LNCaP clone FGC (cell line): ENCODE measurements around the gene DTNBP1.

Source experiments
- DNase-seq: peaks from one replicate; pipeline ENCODE4 v3.0.0-alpha.2; 2011; ENCODE audit warnings: low read depth
- H3K4me3 ChIP-seq: 2 replicates; pipeline ENCODE4 v1.5.1; 2011; ENCODE audit warnings: mild to moderate bottlenecking, low read depth, low read length, control low read depth
- TF ChIP-seq, protein P1 (sequence below): IDR thresholded peaks from 2 replicates; pipeline ENCODE4 v1.5.1; 2012; ENCODE audit warnings: mild to moderate bottlenecking; ENCODE audit not compliant: control insufficient read depth, insufficient read depth; ENCODE audit errors: extremely low read depth

DTNBP1 gene

DNA sequence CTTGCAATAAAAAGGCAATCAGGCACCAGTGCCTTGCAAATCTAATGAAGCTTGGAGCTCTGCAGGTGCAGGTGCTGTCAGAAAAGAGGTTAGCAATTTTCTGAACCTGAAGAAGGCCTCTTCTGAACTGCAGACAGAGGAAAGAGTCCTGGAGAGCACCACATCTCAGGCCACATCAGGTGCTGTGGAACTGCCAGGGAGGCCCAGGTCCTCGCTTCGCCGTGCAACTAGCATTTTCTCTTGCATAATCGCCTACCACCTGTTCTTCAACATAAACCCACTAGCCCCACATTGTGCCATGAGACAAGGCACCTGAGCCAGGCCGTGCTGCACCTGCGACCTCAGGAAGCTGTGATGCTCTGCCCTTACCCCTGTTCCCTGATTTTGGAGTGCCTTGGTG lies 187.6 kb downstream of the DTNBP1 start:
- H3K4me3 ChIP-seq = no peak overlapping the region
- TF ChIP-seq, protein P1, sequence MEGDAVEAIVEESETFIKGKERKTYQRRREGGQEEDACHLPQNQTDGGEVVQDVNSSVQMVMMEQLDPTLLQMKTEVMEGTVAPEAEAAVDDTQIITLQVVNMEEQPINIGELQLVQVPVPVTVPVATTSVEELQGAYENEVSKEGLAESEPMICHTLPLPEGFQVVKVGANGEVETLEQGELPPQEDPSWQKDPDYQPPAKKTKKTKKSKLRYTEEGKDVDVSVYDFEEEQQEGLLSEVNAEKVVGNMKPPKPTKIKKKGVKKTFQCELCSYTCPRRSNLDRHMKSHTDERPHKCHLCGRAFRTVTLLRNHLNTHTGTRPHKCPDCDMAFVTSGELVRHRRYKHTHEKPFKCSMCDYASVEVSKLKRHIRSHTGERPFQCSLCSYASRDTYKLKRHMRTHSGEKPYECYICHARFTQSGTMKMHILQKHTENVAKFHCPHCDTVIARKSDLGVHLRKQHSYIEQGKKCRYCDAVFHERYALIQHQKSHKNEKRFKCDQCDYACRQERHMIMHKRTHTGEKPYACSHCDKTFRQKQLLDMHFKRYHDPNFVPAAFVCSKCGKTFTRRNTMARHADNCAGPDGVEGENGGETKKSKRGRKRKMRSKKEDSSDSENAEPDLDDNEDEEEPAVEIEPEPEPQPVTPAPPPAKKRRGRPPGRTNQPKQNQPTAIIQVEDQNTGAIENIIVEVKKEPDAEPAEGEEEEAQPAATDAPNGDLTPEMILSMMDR = no peak
- no peak for DNase-seq

GRCh38 chr6:15474196-15474595 lies 188.6 kb downstream of the DTNBP1 start:
- no peak for DNase-seq
- no peak overlapping the region for H3K4me3 ChIP-seq
- TF ChIP-seq, protein P1 = no peak

DNA sequence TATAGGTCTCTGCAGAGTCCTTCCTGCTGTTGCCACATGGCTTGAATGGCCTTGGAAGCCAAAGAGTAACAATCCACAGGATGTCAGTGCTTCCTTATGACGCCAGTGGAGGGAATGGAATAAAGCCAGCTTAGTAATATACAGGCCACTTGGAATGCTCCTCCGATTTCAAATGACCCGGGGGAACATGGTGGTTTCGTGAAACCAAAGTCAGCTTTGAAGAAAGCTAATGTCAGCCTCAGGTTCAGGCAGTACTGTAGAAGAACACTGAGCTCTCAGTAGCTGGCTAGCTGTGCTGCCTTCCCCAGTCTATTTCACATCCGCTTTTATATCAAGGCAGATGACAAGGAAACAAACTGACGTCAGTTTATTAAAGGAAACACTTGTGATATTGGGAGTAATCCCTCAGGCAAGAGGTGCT lies 189.1 kb downstream of the DTNBP1 start:
- DNase-seq = no peak
- H3K4me3 ChIP-seq = no peak overlapping the region
- TF ChIP-seq, protein P1 = no peak

DNA sequence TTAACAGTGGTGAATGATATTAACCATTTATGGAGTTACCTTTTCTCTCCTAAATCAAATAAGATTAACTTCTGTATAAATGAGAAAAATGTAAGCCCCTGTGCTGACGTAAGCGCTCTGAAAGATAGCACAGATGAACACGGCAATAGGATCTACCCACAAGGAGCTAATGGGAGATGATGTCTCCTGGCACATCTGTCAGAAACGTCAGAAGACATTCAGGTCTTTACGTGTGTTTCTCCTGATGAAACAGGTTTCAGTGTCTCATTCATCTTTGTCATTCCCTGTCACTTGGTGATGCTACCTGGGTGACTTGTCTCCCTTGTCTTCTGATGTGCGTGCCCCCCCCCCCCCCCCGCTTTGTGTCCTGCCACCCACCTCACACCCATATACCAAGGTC lies 189.7 kb downstream of the DTNBP1 start:
- TF ChIP-seq, protein P1 = no peak
- DNase-seq = no peak
- no peak overlapping the region for H3K4me3 ChIP-seq
